Vagina (tissue), 2 donors: ENCODE results near the gene SLC16A11. TPM values are rescaled to one million over a fixed set of nuclear protein-coding genes. Genes with fewer than 3 reads are reported as not detected.

Experiments used
- DNase-seq, 2 donors: peaks; one replicate each; pipeline ENCODE4 v3.0.0-alpha.2; 2017; ENCODE audit errors: extremely low spot score in 2 of 2
- H3K27ac ChIP-seq: fragments of 200-600 bp; sonication (generic); one replicate; pipeline ENCODE4 v1.5.1; 2019
- H3K27me3 ChIP-seq: fragments of 200-600 bp; sonication (generic); one replicate; pipeline ENCODE4 v1.5.1; 2019
- H3K36me3 ChIP-seq, 2 donors: fragments of 200-600 bp; sonication (generic); one replicate each; pipeline ENCODE4 v1.5.1; 2017 to 2019
- H3K4me1 ChIP-seq: fragments of 200-600 bp; sonication (generic); one replicate; pipeline ENCODE4 v1.5.1; 2019
- H3K4me3 ChIP-seq, 2 donors: fragments of 200-600 bp; sonication (generic); 1 replicate in 1 of 2; 2 replicates in 1 of 2; pipeline ENCODE4 v1.5.1; 2016 to 2019
- H3K9me3 ChIP-seq: fragments of 200-600 bp; sonication (generic); one replicate; pipeline ENCODE4 v1.5.1; 2019
- CTCF ChIP-seq, 3 experiments: fragments of 450-650 bp in 2 of 3; fragments of 200-600 bp in 1 of 3; sonication (generic) in 1 of 3; IDR thresholded peaks; one replicate each; pipeline ENCODE4 v1.5.1; 2017 to 2019; ENCODE audit warnings: antibody characterized with exemption in 3 of 3, mild to moderate bottlenecking in 2 of 3, moderate library complexity in 2 of 3
- POLR2A ChIP-seq, 2 donors: fragments of 450-650 bp; IDR thresholded peaks; one replicate each; pipeline ENCODE4 v1.6.1; 2017; ENCODE audit warnings: antibody characterized with exemption in 2 of 2, mild to moderate bottlenecking in 2 of 2, moderate library complexity in 2 of 2
- POLR2AphosphoS5 ChIP-seq, 2 donors: sonication (generic); formaldehyde crosslinking; IDR thresholded peaks; one replicate each; pipeline ENCODE4 v1.9.0; 2017; ENCODE audit warnings: antibody characterized with exemption in 2 of 2, mild to moderate bottlenecking in 2 of 2, low read depth in 1 of 2; ENCODE audit not compliant: insufficient read depth in 1 of 2
- intact Hi-C: fragments of 100-400 bp; cut with DNase I; formaldehyde crosslinking; loops from one replicate; pipeline ENCODE4 v1.15.1; 2023
- total RNA-seq: library from RNA; depleted of rRNA; stranded (reverse); fragments of >200 nt; gene quantifications from one replicate; pipeline ENCODE4 v1.2.3, GENCODE V29; 2016

SLC16A11 gene
- total RNA-seq, 1 donor from 2014 or later = not detected

- no peak for TF ChIP-seq POLR2AphosphoS5 (IDR thresholded peaks at IDR 0.05; ENCODE audit: insufficient read depth in 1 of 2, low read depth in 1 of 2)
- no peak for TF ChIP-seq POLR2A (IDR thresholded peaks at IDR 0.05)
- TF ChIP-seq CTCF (IDR thresholded peaks at IDR 0.05) = no peak
- no peak for DNase-seq
- H3K9me3 ChIP-seq = no peaks in the 10 kb centered on the region
Measured at GRCh38 chr17:7074931-7075330, 31.0 kb upstream of the SLC16A11 start.

GRCh38 chr17:7072406-7072805 is 28.5 kb upstream of the SLC16A11 start:
- no peak for TF ChIP-seq CTCF (IDR thresholded peaks at IDR 0.05)
- no peak for TF ChIP-seq POLR2AphosphoS5 (IDR thresholded peaks at IDR 0.05; ENCODE audit: insufficient read depth in 1 of 2, low read depth in 1 of 2)
- TF ChIP-seq POLR2A (IDR thresholded peaks at IDR 0.05) = no peak
- Histone ChIP-seq H3K36me3 (no peaks in the 10 kb centered on the region), H3K4me3 (no peak overlapping the region), H3K9me3 (peaks cover 5% of the 10 kb centered on the region), H3K27me3 (no peaks in the 10 kb centered on the region), H3K27ac (no peak overlapping the region), H3K4me1 (no peaks in the 10 kb centered on the region)
- intact Hi-C loops = no loop called here
- no peak for DNase-seq

More at GRCh38 chr17:7074931-7075330, 31.0 kb upstream of the SLC16A11 start:
- intact Hi-C loops = no loop called here
- H3K36me3 ChIP-seq = no peaks in the 10 kb centered on the region
- H3K4me1 ChIP-seq = no peaks in the 10 kb centered on the region
- no peaks in the 10 kb centered on the region for H3K27me3 ChIP-seq
- H3K4me3 ChIP-seq = no peak overlapping the region
- H3K27ac ChIP-seq = no peak overlapping the region

- no peak for DNase-seq
- Histone ChIP-seq H3K4me3 (no peak overlapping the region), H3K36me3 (no peaks in the 10 kb centered on the region), H3K4me1 (no peaks in the 10 kb centered on the region), H3K27me3 (no peaks in the 10 kb centered on the region), H3K27ac (no peak overlapping the region), H3K9me3 (peaks cover 5% of the 10 kb centered on the region)
- intact Hi-C loops = no loop called here
- TF ChIP-seq CTCF (IDR thresholded peaks at IDR 0.05) (no peak), POLR2AphosphoS5 (IDR thresholded peaks at IDR 0.05; ENCODE audit: insufficient read depth in 1 of 2, low read depth in 1 of 2) (no peak), POLR2A (IDR thresholded peaks at IDR 0.05) (no peak)
Measured at GRCh38 chr17:7070712-7071111, 26.8 kb upstream of the SLC16A11 start.

- Histone ChIP-seq H3K27me3 (no peaks in the 10 kb centered on the region), H3K4me1 (no peaks in the 10 kb centered on the region), H3K9me3 (peaks cover 5% of the 10 kb centered on the region), H3K36me3 (no peaks in the 10 kb centered on the region), H3K27ac (no peak overlapping the region), H3K4me3 (no peak overlapping the region)
- no peak for TF ChIP-seq POLR2AphosphoS5 (IDR thresholded peaks at IDR 0.05; ENCODE audit: insufficient read depth in 1 of 2, low read depth in 1 of 2)
- TF ChIP-seq POLR2A (IDR thresholded peaks at IDR 0.05) = no peak
- TF ChIP-seq CTCF (IDR thresholded peaks at IDR 0.05) = no peak
- intact Hi-C loops = no loop called here
- no peak for DNase-seq
Measured at GRCh38 chr17:7068268-7068667, 24.4 kb upstream of the SLC16A11 start.

GRCh38 chr17:7067198-7067597 is 23.3 kb upstream of the SLC16A11 start:
- Histone ChIP-seq H3K9me3 (peaks cover 5% of the 10 kb centered on the region), H3K27me3 (no peaks in the 10 kb centered on the region), H3K27ac (no peak overlapping the region), H3K4me1 (no peaks in the 10 kb centered on the region), H3K36me3 (no peaks in the 10 kb centered on the region), H3K4me3 (no peak overlapping the region)
- intact Hi-C loops = no loop called here
- DNase-seq = no peak
- TF ChIP-seq POLR2A (IDR thresholded peaks at IDR 0.05) = no peak
